HG03558 (cell line): ENCODE results near the gene TIMM22.

ENCODE experiments used
- ATAC-seq: cut with Tn5 transposase; IDR thresholded peaks from one replicate; pipeline ENCODE4 v1.9.1; 2021; ENCODE audit warnings: moderate number of reproducible peaks; ENCODE audit not compliant: unreplicated experiment; ENCODE audit errors: extremely low read depth

Gene TIMM22

DNA sequence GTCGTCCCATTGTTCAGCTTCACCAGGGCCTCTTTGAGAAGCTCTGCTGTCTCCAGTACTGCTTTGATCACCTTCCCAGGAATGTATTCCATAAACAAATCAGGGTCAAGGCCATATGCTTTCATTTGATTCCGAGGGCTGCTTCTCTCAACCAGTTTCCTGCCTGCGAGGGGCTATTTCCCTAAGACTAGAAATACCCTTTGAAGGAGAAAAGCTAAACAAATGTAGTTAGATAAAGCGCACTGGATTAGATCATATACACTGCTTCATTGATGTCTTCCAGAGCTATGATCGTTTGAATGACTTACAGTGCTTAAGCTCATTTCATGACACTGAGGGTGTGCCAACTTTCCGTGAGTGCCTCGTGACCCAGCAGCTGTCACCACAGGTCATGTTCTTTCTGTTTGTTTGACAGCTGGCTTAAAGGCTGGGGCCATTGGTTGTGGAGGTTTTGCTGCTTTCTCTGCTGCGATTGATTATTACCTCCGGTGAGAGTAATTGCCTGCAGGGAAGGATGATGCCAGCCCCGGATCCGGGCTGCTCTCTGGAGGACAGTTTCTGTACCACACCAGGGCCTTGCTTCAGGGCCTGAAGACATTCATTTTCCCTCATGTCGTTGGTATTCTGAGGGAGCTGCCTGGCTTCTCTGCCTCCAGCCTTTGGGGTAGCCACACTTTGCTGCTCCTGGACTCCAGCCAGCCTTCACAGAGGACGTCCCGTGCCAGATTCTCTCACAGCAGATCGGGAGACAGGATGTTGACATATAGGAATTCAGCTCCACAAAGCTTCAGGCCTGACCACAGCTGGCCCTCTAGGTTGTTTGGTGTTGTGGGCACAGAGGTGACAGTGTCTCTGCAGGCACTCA, 3.9 kb downstream of the TIMM22 start:
- ATAC-seq: no peak

GRCh38 chr17:1001640-1002411, 4.9 kb downstream of the TIMM22 start:
- no peak for ATAC-seq

DNA sequence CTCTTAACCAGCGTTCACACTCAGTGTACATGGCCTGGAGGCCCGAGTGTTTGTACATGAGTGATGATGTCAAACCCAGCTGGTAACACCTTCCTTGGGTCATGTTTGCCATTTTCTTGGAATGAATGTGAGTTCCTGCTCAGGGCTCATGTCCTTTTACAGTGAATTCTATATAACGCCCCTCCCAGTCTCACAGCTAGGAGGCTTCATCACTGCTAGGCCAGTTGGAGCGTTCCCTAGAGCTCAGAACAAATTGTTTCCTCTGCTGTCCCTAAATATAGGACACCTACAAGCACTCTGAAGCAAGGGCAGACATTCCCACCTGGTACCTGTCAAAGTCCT, 5.5 kb downstream of the TIMM22 start:
- no peak for ATAC-seq

DNA sequence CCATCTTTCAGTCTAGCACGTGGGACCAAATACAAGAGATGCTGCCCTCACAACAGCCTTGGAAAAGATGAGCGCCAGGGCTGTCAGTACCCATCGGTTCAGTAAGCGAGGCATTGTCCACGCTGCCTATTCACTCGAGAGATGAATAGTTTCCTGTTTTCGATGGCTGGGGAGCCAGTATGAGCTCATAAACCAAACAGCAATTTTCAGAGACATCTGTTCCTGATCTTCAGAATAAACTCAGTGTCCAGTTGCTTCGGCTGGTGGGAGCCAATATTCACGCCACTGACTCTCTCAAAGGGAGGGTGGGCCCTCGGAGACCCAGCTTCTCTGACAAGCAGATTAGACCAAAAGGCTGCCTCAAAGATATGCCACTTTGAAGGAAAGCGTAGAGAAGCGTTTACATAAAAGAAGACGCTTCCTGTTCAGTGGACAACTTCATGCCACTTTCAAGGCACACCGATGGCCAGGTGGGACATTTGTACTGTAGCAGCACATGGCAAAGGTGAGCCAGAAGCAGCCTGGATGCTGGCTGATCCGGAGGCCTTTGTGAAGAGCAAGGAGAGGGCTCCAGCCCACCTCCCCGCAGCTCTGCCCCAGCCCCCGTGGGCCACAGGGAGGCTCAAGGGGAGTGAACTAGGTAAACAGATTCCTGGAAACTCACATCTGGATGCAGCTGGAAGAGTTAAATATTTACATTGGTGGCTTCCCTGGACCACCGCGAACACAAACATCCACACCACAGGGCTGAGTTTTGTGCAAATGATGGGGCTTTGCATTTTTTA, 6.0 kb downstream of the TIMM22 start:
- ATAC-seq: no peak

DNA sequence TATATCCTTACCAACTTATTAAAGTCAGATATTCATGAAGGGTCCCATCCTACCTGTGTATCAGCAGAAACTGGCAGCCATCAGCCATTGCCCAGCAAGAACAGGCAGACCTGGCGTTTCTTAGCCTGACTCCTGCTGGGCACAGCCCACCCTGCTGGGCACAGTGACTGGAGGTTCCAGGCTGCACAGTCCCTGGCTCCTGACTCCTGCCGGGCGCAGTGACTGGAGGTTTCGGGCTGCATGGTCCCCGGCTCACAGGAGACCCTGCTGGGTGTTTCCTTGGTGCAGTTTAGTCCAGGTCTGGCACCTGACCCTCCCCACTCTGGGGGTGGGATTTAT, 6.7 kb downstream of the TIMM22 start:
- no peak for ATAC-seq

DNA sequence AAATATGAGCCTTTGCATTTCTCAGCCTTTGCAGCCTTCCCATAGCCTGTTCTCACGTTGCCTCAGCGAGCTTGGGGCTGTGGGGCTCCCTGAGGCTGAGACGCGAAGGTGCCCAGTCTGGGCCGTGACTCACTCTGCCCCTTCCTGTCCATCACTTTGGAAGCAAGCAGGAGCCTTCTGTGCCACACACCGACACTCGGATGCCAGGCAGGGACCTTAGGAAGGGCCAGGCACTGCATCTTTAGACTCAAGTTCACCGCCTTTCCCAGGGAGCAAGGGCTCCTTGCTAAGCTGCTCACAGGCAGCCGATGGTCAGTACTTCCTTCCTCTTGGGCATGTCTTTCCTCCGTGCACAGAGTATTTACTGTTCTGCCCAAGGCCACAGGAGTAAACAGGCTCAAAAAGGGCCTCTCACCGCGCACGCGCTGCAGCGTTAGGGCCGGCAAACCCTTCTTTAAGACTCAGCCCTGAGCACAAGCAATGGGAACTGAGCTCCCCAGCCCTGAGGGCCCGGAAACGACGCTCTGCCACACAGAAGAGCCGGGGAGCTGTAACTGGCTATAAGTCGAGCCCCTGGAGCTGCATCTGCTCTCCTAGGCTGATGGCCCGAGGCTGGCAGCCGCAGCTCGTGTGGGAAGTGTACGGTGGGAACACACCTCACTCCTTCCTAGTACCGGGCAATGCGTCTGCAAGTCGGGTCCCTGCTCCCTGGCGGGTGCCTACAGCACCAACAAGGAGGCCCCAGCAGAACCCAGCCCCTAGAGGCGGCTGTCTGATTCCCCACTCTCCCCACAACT, 7.2 kb downstream of the TIMM22 start:
- no peak for ATAC-seq

DNA sequence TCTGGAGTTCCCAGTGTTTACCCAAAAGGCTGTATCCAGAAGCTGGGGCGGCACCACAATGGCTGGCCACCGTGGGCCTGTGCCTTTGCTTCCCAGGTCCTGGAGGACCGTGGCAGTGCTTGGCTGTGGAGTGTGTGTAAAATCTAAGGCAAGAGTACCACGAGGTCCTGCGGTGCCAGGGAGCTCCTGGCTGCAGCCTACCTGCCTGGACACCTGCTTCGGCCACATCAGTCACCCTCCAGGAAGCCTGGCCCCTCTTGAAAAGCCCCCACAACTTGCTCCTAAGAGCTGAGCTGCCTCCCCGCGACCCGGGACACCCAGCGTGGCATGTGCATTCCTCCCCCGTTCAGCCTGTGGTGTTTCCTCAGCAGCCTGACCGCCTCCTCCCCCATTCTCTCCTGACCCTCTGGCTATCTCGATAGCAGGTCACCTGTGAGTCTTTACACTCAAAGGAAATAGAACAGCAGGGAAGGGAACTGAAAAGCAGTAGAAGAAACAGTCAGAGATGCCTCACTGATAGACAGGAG, 7.9 kb downstream of the TIMM22 start:
- ATAC-seq: no peak

- ATAC-seq: no peak
These were observed 8.5 kb downstream of the TIMM22 start for GRCh38 chr17:1005361-1005946.

GRCh38 chr17:1006054-1006453, 9.1 kb downstream of the TIMM22 start:
- ATAC-seq: no peak

DNA sequence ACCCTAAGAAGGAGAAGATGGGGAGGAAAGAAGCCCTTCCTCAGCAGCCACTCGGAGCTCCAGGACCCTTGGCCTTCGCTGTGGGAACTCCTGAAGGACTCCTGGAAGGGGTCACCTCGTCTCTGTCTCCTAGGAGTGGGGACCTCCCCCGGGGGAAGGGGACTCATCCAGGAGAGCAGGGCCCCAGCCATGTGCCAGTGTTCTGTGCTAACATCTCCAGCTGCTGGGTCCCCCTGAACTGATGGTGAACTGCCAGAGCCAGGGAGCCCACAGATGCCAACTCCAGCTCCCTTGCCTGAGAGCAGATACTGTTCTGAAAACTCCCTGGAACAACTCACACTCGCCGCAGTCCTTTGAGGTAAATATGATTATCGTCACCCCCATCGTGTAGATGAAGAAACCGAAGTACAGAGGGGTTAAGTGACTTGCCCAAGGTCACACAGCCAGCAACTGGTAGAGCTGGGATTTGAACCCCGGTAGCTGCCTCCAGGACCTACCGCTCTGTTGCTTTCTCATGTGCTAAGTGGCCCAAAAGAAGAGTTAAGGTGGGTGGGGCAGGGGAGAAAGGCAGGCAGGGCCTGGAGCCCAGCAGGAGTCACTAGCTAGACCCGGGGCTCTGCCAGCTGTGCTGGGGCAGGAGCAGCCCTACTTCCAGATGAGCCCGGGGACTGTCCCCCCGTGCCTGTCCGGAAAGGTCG, 10.5 kb downstream of the TIMM22 start:
- ATAC-seq: no peak

GRCh38 chr17:1008008-1008761, 11.3 kb downstream of the TIMM22 start:
- ATAC-seq: no peak

DNA sequence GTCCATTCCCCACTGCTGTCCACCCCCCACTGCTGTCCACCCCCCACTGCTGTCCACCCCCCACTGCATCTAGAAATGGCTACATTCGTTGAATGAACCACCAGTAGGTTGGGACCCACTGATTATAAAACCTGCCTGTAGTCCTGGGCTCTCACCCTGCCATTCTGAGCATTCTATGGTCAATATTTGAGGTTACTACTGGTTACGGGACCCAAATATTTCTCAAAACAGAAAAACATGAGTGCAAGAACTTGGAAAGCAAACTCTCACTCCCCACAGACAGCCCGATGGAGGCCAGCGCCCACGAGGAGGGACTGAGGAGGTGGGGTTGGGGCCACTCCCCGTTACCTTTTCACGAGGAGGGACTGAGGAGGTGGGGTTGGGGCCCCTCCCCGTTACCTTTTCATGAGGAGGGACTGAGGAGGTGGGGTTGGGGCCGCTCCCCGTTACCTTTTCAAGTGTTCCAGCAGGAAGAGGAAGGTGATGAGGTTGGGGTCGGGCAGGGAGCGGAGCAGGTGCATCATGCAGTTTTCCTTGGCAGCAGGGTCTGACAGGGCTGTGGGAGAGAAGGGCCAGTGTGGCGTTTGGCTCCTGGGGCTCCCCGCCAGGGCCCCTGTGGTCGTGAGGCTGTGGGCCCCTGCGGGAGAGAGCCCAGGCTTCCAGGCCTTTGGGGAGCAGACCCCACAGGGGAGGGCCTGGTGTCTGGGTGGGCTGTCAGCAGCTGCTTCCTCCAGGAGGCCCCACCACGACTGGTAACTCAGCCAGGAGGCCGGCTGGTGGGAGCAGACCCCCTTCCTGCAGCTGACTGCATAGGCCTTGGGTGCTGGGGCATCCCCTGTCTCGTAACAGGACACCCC, 12.5 kb downstream of the TIMM22 start:
- no peak for ATAC-seq

GRCh38 chr17:1010086-1010450, 13.1 kb downstream of the TIMM22 start:
- no peak for ATAC-seq

DNA sequence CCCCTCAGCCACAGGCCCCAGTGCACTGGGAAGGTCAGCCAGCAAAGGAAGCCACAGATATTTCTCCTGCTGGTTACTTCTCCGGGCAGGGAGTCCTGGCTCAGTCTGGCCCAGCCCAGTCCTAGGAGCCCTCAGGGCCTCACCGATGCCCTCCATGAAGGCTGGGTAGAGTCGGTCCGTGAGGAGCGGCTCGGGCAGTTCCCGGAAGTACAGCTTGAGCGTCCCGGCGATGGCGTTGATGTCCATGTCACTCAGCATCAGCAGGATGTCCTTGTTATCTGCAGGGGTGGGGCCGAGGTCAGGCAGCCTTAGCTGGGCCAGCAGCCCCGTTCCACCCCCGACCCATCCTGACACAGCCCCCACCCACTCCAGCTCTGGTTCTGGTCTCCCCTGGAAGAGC, 13.7 kb downstream of the TIMM22 start:
- ATAC-seq: no peak

DNA sequence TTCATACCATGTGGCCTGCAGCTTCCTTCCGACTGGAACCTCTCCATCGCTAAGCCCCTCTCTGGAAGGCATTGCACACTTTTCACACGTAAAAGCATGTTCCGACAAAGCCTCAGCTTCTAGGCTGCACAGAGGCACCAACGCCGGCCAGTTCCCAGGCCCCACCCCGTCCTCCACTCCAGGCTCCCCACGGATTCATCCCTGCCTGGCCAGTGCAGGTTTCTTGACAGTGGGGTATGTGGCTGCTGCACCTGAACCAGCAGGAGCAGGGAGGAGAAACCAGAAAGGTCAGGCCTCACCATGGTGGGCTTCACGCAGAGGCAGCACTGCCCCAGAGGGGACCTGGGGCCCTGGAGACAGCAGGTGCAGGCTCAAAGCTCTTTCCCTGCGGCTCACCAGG, 14.2 kb downstream of the TIMM22 start:
- ATAC-seq: no peak

DNA sequence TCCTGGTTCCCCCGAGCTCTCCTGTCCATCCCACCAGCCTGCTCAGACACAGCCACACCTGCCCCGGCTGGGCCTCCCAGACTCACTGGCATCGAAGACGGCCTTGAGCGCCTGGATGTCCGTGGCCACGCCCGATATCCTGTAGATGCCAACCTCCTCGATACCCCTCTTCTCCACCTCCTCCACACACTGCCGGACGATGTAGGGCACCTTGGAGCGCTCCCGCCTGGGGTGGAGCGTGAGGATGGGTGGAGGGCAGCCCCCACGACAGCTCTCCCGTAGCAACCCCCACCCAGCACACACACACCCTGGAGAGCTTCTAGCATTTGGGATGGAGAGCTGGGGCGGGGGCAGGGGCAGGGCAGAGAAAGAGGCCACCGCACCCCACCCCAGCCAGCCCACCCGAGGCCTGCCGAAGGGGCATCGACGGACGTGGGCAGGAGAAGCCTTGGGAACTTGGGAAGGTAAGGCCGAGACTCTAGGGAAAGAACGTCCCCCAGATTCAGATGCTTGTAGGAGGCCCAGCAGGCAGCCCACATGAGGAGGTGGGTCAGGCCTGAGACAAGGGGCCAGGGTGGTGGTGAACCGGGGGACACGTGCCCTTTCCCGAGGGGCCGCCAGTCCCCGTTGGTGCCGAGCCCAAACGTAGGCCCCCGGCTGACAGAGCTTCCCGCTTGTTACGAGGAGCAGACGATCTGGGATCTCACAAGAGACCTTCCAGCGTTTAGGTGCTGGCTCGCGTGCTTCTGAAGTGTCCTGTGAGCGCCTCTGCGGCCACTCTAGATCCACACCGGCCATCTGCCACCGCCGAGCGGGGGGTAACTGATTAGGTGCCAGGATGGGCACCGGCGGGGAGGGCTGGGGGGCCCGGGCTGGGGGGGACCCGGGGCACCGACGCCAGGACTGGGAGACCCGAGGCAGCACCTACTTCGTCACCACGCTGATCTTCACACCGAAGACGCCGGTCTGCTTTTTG, 15.1 kb downstream of the TIMM22 start:
- ATAC-seq: no peak
